A549 (cell line): Measurements from ENCODE around the gene GPR142. TPM values are rescaled to one million over a fixed set of nuclear protein-coding genes. Genes with fewer than 3 reads are reported as not detected.

ENCODE experiments used
- ATAC-seq, 2 experiments: fragments of 200-7000 bp in 1 of 2; fragments of >200 bp in 1 of 2; cut with Nextera tagmentation in 1 of 2; cut with Tn5 transposase in 1 of 2; 3 replicates each; pipeline versions ENCODE4 v1.8.0 to v1.9.1; 2018 to 2020; ENCODE audit warnings: mild to moderate bottlenecking in 1 of 2, moderate library complexity in 1 of 2
- CTCF ChIA-PET: fragments of 300-600 bp; sonication (Branson Sonifier 250); formaldehyde crosslinking; extraction: SDS; loops from one replicate; lab custom pipeline; 2021; ENCODE audit warnings: antibody characterized with exemption, inconsistent platforms; lab: Yijun Ruan, JAX
- POLR2A ChIA-PET: fragments of 350-600 bp; formaldehyde crosslinking; extraction: SDS; loops from one replicate; lab custom pipeline; 2021; ENCODE audit warnings: antibody characterized with exemption, inconsistent platforms; lab: Yijun Ruan, JAX
- DNase-seq, 2 experiments: peaks; one replicate each; pipeline versions ENCODE4 v3.0.0 to v3.0.0-alpha.2; 2011 to 2016; ENCODE audit warnings: low read depth in 1 of 2, low spot score in 1 of 2
- FAIRE-seq: peaks from 2 replicates; lab custom pipeline; 2011; peaks lifted over from hg19 to GRCh38; lab: Jason Lieb, UNC
- H3K27ac ChIP-seq, 2 experiments: fragments of >200 bp; sonication (Bioruptor Twin); formaldehyde crosslinking; 3 replicates each; pipeline ENCODE4 v1.5.1; 2016 to 2017
- H3K4me1 ChIP-seq: fragments of >200 bp; sonication (Bioruptor Twin); formaldehyde crosslinking; 3 replicates; pipeline ENCODE4 v1.6.1; 2016
- H3K4me2 ChIP-seq: fragments of >200 bp; sonication (Bioruptor Twin); formaldehyde crosslinking; 3 replicates; pipeline ENCODE4 v1.6.1; 2016
- H3K4me3 ChIP-seq: fragments of >200 bp; sonication (Bioruptor Twin); formaldehyde crosslinking; 3 replicates; pipeline ENCODE4 v1.5.1; 2016
- H3K9me3 ChIP-seq: fragments of >200 bp; sonication (Bioruptor Twin); formaldehyde crosslinking; 3 replicates; pipeline ENCODE4 v1.6.1; 2016
- CBX2 ChIP-seq: fragments of 200-600 bp; sonication (generic); IDR thresholded peaks from 2 replicates; pipeline ENCODE4 v1.6.1; 2016; ENCODE audit warnings: low read depth, mild to moderate bottlenecking, borderline replicate concordance
- CTCF ChIP-seq: fragments of >200 bp; sonication (Bioruptor Twin); formaldehyde crosslinking; IDR thresholded peaks from 3 replicates; pipeline ENCODE4 v1.5.1; 2016
- E2F6 ChIP-seq: IDR thresholded peaks from 2 replicates; pipeline ENCODE4 v1.6.1; 2012; ENCODE audit warnings: low read depth, borderline replicate concordance
- ELK1 ChIP-seq: fragments of 150-350 bp; IDR thresholded peaks from 2 replicates; pipeline ENCODE4 v1.6.1; 2014; ENCODE audit warnings: low read depth, mild to moderate bottlenecking, low read length
- EP300 ChIP-seq, 2 experiments: fragments of >200 bp; sonication (Bioruptor Twin); formaldehyde crosslinking; IDR thresholded peaks; 2 replicates in 1 of 2; 3 replicates in 1 of 2; pipeline ENCODE4 v1.6.1; 2016 to 2017
- FOSL2 ChIP-seq, 2 experiments: fragments of 450-650 bp in 1 of 2; fragments of >200 bp in 1 of 2; sonication (Bioruptor Twin) in 1 of 2; formaldehyde crosslinking; IDR thresholded peaks; 2 replicates each; pipeline versions ENCODE4 v1.5.0 to v1.6.1; 2016 to 2020; ENCODE audit warnings: mild to moderate bottlenecking in 1 of 2, moderate library complexity in 1 of 2
- FOXS1 ChIP-seq: fragments of 250-450 bp; sonication (Bioruptor Pico); IDR thresholded peaks from 2 replicates; pipeline ENCODE4 v1.5.0; 2020; ENCODE audit warnings: mild to moderate bottlenecking, moderate library complexity
- HES2 ChIP-seq: fragments of >200 bp; sonication (Bioruptor Twin); formaldehyde crosslinking; IDR thresholded peaks from 2 replicates; pipeline ENCODE4 v1.6.1; 2016
- HOXB13 ChIP-seq: fragments of 250-450 bp; sonication (Bioruptor Pico); IDR thresholded peaks from 2 replicates; pipeline ENCODE4 v1.5.0; 2020; ENCODE audit warnings: low read depth, mild to moderate bottlenecking, moderate library complexity
- TP53 ChIP-seq: fragments of 250-450 bp; sonication (Bioruptor Pico); IDR thresholded peaks from 2 replicates; pipeline ENCODE4 v1.5.0; 2021; ENCODE audit warnings: mild to moderate bottlenecking, moderate library complexity
- ZC3H11A ChIP-seq: fragments of 450-650 bp; IDR thresholded peaks from 2 replicates; pipeline ENCODE4 v1.6.1; 2014; ENCODE audit warnings: antibody characterized with exemption, mild to moderate bottlenecking
- WGBS: methylation state at CpG from one replicate; pipeline ENCODE4 v1.1.6; 2017; ENCODE audit errors: missing lambda C conversion rate; 5-methylcytosine and 5-hydroxymethylcytosine counted together
- polyA plus RNA-seq, 4 experiments: library from polyadenylated mRNA; depleted of rRNA in 3 of 4; stranded (reverse); fragments of >200 nt; fragmentation: RNase III in 1 of 4; extraction: RNeasy Plus Mini Kit Qiagen cat#74134 plus additional on column Dnase treatment in 1 of 4; gene quantifications; 2 replicates in 3 of 4; 3 replicates in 1 of 4; pipeline ENCODE4 v1.2.3, GENCODE V29; 2011 to 2017

Gene GPR142
- polyA plus RNA-seq, 2 of the 4 experiments (the other 2 are of a cell fraction), result not detected

GRCh38 chr17:74361230-74362068 lies 5.9 kb upstream of the GPR142 start, which contains the start of gene BTBD17 (continued):
- no peak for TF ChIP-seq E2F6

- POLR2A ChIA-PET, result no interaction called here
- Histone ChIP-seq H3K9me3 (no peaks in the 10 kb centered on the region), H3K4me1 (peaks cover 4% of the 10 kb centered on the region; the same call in 1 of the 3 replicates), H3K4me3 (no peak overlapping the region), H3K27ac (no peak overlapping the region), H3K4me2 (no peak overlapping the region)
- CTCF ChIA-PET, result interaction anchor here (0.7 to 34.5 kb wide), 33 partner anchors 10 to 476 kb away, joined by 3 to 674 read pairs (median 5); partner anchors contain the start of genes BTBD17, CD300LB, GPR142 and TTYH2
- ATAC-seq, result no peak
- DNase-seq, result no peak
- TF ChIP-seq FOXS1 (CRISPR knock-in tag) (no peak), CTCF (no peak), ELK1 (no peak), HES2 (no peak), ZC3H11A (no peak), HOXB13 (CRISPR knock-in tag) (no peak), EP300 (IDR thresholded peaks at IDR 0.05) (no peak), TP53 (CRISPR knock-in tag) (no peak), FOSL2 (IDR thresholded peaks at IDR 0.05) (no peak), FOSL2 (CRISPR knock-in tag; IDR thresholded peaks at IDR 0.05) (no peak)
- FAIRE-seq, result no peak
- WGBS, result 9% methylated on average over 9 of the region's 9 CpGs
Measured at GRCh38 chr17:74362069-74362405, 5.3 kb upstream of the GPR142 start.

GRCh38 chr17:74362810-74363498 lies 4.4 kb upstream of the GPR142 start:
- POLR2A ChIA-PET, result no interaction called here
- H3K9me3 ChIP-seq, result no peaks in the 10 kb centered on the region
- no peak for DNase-seq
- no peak for TF ChIP-seq CBX2
- TF ChIP-seq, all 56 proteins: peak for 0
- H3K4me3 ChIP-seq, result no peak overlapping the region
- FAIRE-seq (no peak), ATAC-seq (0 out of 6 replicates have a peak, but pooled peaks have one; percentile 3 to 7)
- H3K27ac ChIP-seq, result no peak overlapping the region
- no peak overlapping the region for H3K4me2 ChIP-seq
- 32% methylated on average over 14 of the region's 14 CpGs for WGBS
- CTCF ChIA-PET, result interaction anchor here (0.8 to 34.5 kb wide), 21 partner anchors 9 to 475 kb away, joined by 3 to 674 read pairs (median 7); partner anchors contain the start of genes BTBD17, CD300LB, GPR142 and TTYH2
- no peaks in the 10 kb centered on the region for H3K4me1 ChIP-seq
